ENCODE results near the gene FOXR1. TPM values are rescaled to one million over a fixed set of nuclear protein-coding genes. Genes with fewer than 3 reads are reported as not detected.

The FOXR1 gene
- polyA plus RNA-seq, 6 donors from 2014 or later, result not detected

GRCh38 chr11:119027561-119028345 is 56.2 kb downstream of the FOXR1 start:
- H3K27ac Mint-ChIP-seq, result peak overlapping the region in 2 of 6 donors; percentile 80 to 92
- ATAC-seq (ENCODE audit: low read depth in 2 of 2) (no peak), DNase-seq (no peak)
- no peaks in the 10 kb centered on the region for H3K27me3 Mint-ChIP-seq
- H3K4me1 Mint-ChIP-seq, result peaks cover 16 to 31% (median 25%) of the 10 kb centered on the region in 3 donors
- H3K9me3 Mint-ChIP-seq, result no peaks in the 10 kb centered on the region
- peak overlapping the region in 3 of 8 donors; percentile 20 to 76 (median 30) for H3K4me3 Mint-ChIP-seq
- H3K36me3 Mint-ChIP-seq, result peaks cover 0 to 5% of the 10 kb centered on the region in 2 donors

GRCh38 chr11:119028346-119029068 is 56.9 kb downstream of the FOXR1 start:
- Mint-ChIP-seq H3K4me3 (peak overlapping the region in 7 of 8 donors; percentile 20 to 98 (median 65)), H3K27ac (peak overlapping the region in 3 of 6 donors; percentile 66 to 92 (median 68)), H3K36me3 (peaks cover 0 to 2% of the 10 kb centered on the region in 2 donors), H3K27me3 (no peaks in the 10 kb centered on the region), H3K4me1 (peaks cover 16 to 26% (median 25%) of the 10 kb centered on the region in 3 donors), H3K9me3 (no peaks in the 10 kb centered on the region)
- no peak for DNase-seq
- ATAC-seq (ENCODE audit: low read depth in 2 of 2), result no peak

- H3K4me3 Mint-ChIP-seq, result peak overlapping the region in 7 of 8 donors; percentile 61 to 98 (median 84)
- DNase-seq, result no peak
- no peaks in the 10 kb centered on the region for H3K9me3 Mint-ChIP-seq
- H3K36me3 Mint-ChIP-seq, result no peaks in the 10 kb centered on the region
- H3K27me3 Mint-ChIP-seq, result no peaks in the 10 kb centered on the region
- no peak for ATAC-seq (ENCODE audit: low read depth in 2 of 2)
- peak overlapping the region in 2 of 6 donors; percentile 66 to 68 for H3K27ac Mint-ChIP-seq
- peaks cover 16 to 25% (median 24%) of the 10 kb centered on the region in 3 donors for H3K4me1 Mint-ChIP-seq
Observed at GRCh38 chr11:119029069-119029339, 57.4 kb downstream of the FOXR1 start.

- Mint-ChIP-seq H3K27ac (peak overlapping the region in 5 of 6 donors; percentile 40 to 93 (median 65)), H3K27me3 (no peaks in the 10 kb centered on the region), H3K4me1 (peaks cover 13 to 22% (median 21%) of the 10 kb centered on the region in 3 donors), H3K36me3 (no peaks in the 10 kb centered on the region), H3K9me3 (no peaks in the 10 kb centered on the region), H3K4me3 (peak overlapping the region; percentile 72 to 98 (median 90))
- ATAC-seq (ENCODE audit: low read depth in 2 of 2) (no peak), DNase-seq (no peak)
Observed at GRCh38 chr11:119029340-119030028, 57.9 kb downstream of the FOXR1 start.

GRCh38 chr11:119030029-119030328 is 58.4 kb downstream of the FOXR1 start:
- Mint-ChIP-seq H3K36me3 (no peaks in the 10 kb centered on the region), H3K9me3 (no peaks in the 10 kb centered on the region), H3K27ac (peak overlapping the region in 4 of 6 donors; percentile 60 to 68 (median 65)), H3K27me3 (no peaks in the 10 kb centered on the region), H3K4me3 (peak overlapping the region; percentile 72 to 98 (median 90)), H3K4me1 (peaks cover 13 to 21% (median 18%) of the 10 kb centered on the region in 3 donors)
- ATAC-seq (ENCODE audit: low read depth in 2 of 2) (peak in 1 of 2 donors; percentile 1), DNase-seq (no peak)

- Mint-ChIP-seq H3K9me3 (no peaks in the 10 kb centered on the region), H3K36me3 (no peaks in the 10 kb centered on the region), H3K27me3 (no peaks in the 10 kb centered on the region), H3K4me1 (peaks cover 10 to 21% (median 18%) of the 10 kb centered on the region in 3 donors), H3K4me3 (peak within 1 kb of the TSS; percentile 84 to 98 (median 90)), H3K27ac (peak within 1 kb of the TSS; percentile 38 to 93 (median 66))
- peak; percentile 90 for ATAC-seq (ENCODE audit: low read depth in 2 of 2)
- peak; percentile 99 for DNase-seq
Observed at GRCh38 chr11:119030329-119031047, 58.9 kb downstream of the FOXR1 start, which contains the start of gene SLC37A4. TSS of gene SLC37A4 (minus strand) at chr11:119030877.

Other genes starting within 250 kb of the FOXR1 start
- 100 to 1,000 TPM in 5 of 6 donors, 10 to 100 TPM in 1; 71.3 to 140 (median 124) TPM for gene DDX6, start 180.6 kb upstream of the FOXR1 start, polyA plus RNA-seq (ENCODE audit: low read depth in 6 of 6)
- gene CXCR5, start 87.9 kb upstream of the FOXR1 start, polyA plus RNA-seq (ENCODE audit: low read depth in 6 of 6), result 100 to 1,000 TPM; 101 to 157 (median 116) TPM
- 1 to 10 TPM in 2 of 6 donors, under 1 TPM in 3, not detected in 1; 0.50 to 3.2 (median 0.75) TPM for gene BCL9L, start 45.8 kb upstream of the FOXR1 start, polyA plus RNA-seq (ENCODE audit: low read depth in 6 of 6)
- under 1 TPM in 3 of 6 donors, not detected in 3; 0.33 to 0.43 (median 0.35) TPM for gene UPK2, start 15.5 kb upstream of the FOXR1 start, polyA plus RNA-seq (ENCODE audit: low read depth in 6 of 6)
- 10 to 100 TPM in 5 of 6 donors, 1 to 10 TPM in 1; 9.5 to 21.7 (median 12.3) TPM for gene CENATAC, start 26.4 kb downstream of the FOXR1 start, polyA plus RNA-seq (ENCODE audit: low read depth in 6 of 6)
- gene RPS25, start 46.6 kb downstream of the FOXR1 start, polyA plus RNA-seq (ENCODE audit: low read depth in 6 of 6), result 1,000 to 10,000 TPM; 3,707 to 5,692 (median 4,418) TPM
- gene TRAPPC4, start 47.0 kb downstream of the FOXR1 start, polyA plus RNA-seq (ENCODE audit: low read depth in 6 of 6), result 100 to 1,000 TPM in 1 of 6 donors, 10 to 100 TPM in 5; 45.6 to 103 (median 73.6) TPM
- 10 to 100 TPM in 4 of 6 donors, 1 to 10 TPM in 2; 8.1 to 12.8 (median 11.1) TPM for gene SLC37A4, start 59.1 kb downstream of the FOXR1 start, polyA plus RNA-seq (ENCODE audit: low read depth in 6 of 6)
- gene HYOU1, start 85.4 kb downstream of the FOXR1 start, polyA plus RNA-seq (ENCODE audit: low read depth in 6 of 6), result 10 to 100 TPM in 5 of 6 donors, 1 to 10 TPM in 1; 7.1 to 13.4 (median 12.5) TPM
- gene VPS11, start 96.1 kb downstream of the FOXR1 start, polyA plus RNA-seq (ENCODE audit: low read depth in 6 of 6), result 10 to 100 TPM; 36.7 to 50.0 (median 46.2) TPM
- 10 to 100 TPM; 11.7 to 26.8 (median 16.4) TPM for gene HMBS, start 113.1 kb downstream of the FOXR1 start, polyA plus RNA-seq (ENCODE audit: low read depth in 6 of 6)
- 10 to 100 TPM; 29.7 to 61.6 (median 34.5) TPM for gene DPAGT1, start 130.1 kb downstream of the FOXR1 start, polyA plus RNA-seq (ENCODE audit: low read depth in 6 of 6)
- 1 to 10 TPM in 5 of 6 donors, under 1 TPM in 1; 0.55 to 3.8 (median 2.0) TPM for gene C2CD2L, start 135.6 kb downstream of the FOXR1 start, polyA plus RNA-seq (ENCODE audit: low read depth in 6 of 6)
- gene HINFP, start 149.8 kb downstream of the FOXR1 start, polyA plus RNA-seq (ENCODE audit: low read depth in 6 of 6), result 10 to 100 TPM in 3 of 6 donors, 1 to 10 TPM in 3; 7.0 to 19.3 (median 9.9) TPM
- gene ABCG4, start 177.3 kb downstream of the FOXR1 start, polyA plus RNA-seq (ENCODE audit: low read depth in 6 of 6), result not detected
- gene NLRX1, start 197.0 kb downstream of the FOXR1 start, polyA plus RNA-seq (ENCODE audit: low read depth in 6 of 6), result 1 to 10 TPM; 2.1 to 4.1 (median 2.8) TPM
- gene NHERF4, start 213.7 kb downstream of the FOXR1 start, polyA plus RNA-seq (ENCODE audit: low read depth in 6 of 6), result not detected
- gene CBL, start 234.6 kb downstream of the FOXR1 start, polyA plus RNA-seq (ENCODE audit: low read depth in 6 of 6), result 10 to 100 TPM in 5 of 6 donors, 1 to 10 TPM in 1; 8.3 to 22.0 (median 14.4) TPM

Measured in naive B cell (primary cell).